ENCODE measurements around the gene ALOX15. TPM values are rescaled to one million over a fixed set of nuclear protein-coding genes. Genes with fewer than 3 reads are reported as not detected.

Gene ALOX15
- total RNA-seq, 1 experiment from 2014 or later: 0.38 TPM

DNA sequence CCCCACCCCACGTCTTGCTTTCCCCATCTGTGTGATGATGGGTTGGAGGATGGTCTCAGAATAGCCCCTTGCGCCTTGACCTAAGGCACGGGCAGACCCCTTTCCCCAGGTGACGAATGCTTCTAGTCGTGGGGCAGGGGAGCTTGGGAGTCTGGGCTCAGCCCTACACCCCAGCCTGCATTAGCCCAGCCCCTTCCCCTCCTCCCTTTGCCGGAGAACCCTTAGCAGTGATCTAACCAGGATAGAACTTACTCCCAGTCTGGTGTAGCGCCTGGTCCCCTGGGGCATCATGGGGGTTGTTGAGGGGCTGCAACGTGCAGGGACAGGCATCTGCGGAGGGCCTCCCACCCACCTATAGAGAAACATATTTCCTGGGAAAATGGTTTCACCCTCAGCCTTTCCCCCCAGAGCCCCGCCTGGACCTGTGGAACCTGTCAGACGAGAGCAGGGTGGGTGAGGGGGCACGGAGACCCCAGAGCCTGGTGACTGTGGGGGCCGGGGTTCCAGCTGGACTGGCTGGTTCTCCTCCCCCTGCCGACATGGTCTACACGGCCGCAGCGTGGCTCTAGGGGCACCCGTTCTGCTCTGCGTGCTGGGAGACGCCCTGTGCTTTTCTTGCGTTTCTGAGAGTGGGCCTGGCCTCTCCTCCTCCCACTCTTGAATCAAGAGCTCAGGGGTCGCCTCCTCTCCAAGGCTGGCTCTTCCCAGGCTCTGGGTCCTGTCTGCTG lies 52.4 kb downstream of the ALOX15 start:
- intact Hi-C loops (cut with micrococcal nuclease; ENCODE audit: unreplicated experiment): no loop called here
- no peak overlapping the region for H3K4me3 Mint-ChIP-seq (ENCODE audit: low read depth, unreplicated experiment)
- no peaks in the 10 kb centered on the region for H3K36me3 Mint-ChIP-seq (ENCODE audit: insufficient read depth, unreplicated experiment)
- H3K9me3 Mint-ChIP-seq (ENCODE audit: low read depth, unreplicated experiment): no peaks in the 10 kb centered on the region
- TF ChIP-seq, protein P1, sequence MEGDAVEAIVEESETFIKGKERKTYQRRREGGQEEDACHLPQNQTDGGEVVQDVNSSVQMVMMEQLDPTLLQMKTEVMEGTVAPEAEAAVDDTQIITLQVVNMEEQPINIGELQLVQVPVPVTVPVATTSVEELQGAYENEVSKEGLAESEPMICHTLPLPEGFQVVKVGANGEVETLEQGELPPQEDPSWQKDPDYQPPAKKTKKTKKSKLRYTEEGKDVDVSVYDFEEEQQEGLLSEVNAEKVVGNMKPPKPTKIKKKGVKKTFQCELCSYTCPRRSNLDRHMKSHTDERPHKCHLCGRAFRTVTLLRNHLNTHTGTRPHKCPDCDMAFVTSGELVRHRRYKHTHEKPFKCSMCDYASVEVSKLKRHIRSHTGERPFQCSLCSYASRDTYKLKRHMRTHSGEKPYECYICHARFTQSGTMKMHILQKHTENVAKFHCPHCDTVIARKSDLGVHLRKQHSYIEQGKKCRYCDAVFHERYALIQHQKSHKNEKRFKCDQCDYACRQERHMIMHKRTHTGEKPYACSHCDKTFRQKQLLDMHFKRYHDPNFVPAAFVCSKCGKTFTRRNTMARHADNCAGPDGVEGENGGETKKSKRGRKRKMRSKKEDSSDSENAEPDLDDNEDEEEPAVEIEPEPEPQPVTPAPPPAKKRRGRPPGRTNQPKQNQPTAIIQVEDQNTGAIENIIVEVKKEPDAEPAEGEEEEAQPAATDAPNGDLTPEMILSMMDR (IDR thresholded peaks at IDR 0.05; ENCODE audit: unreplicated experiment): no peak
- H3K27me3 Mint-ChIP-seq (ENCODE audit: unreplicated experiment): peaks cover 86% of the 10 kb centered on the region
- DNase-seq: no peak
- BruUV-seq (replicated peaks): no TSS peak
- peaks cover 8% of the 10 kb centered on the region for H3K4me1 Mint-ChIP-seq (ENCODE audit: low read depth, unreplicated experiment)
- no peak overlapping the region for H3K27ac Mint-ChIP-seq (ENCODE audit: unreplicated experiment)
- CTCF ChIA-PET: no interaction called here

DNA sequence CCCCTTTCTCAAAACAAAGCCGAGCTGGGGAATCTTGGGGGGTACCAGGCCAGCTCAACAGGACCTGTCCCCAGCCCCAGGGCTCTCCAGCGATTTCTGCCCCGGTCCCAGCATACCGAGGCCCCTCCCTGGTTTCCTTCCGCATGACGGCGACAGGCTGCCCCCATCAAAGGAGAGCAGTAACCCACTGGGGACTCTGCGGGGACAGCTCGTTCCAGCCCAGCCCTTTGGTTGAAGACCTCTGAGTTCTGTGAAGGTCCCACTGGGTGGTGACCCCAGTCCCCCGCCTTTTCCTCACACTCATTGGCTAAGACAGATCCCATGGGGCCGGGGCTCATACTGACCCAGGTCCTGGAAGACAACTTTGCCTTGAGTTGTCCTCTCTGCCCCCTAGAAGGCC lies 53.1 kb downstream of the ALOX15 start:
- CTCF ChIA-PET: no interaction called here
- Mint-ChIP-seq H3K9me3 (ENCODE audit: low read depth, unreplicated experiment) (no peaks in the 10 kb centered on the region), H3K27ac (ENCODE audit: unreplicated experiment) (no peak overlapping the region), H3K4me3 (ENCODE audit: low read depth, unreplicated experiment) (no peak overlapping the region), H3K27me3 (ENCODE audit: unreplicated experiment) (peaks cover 93% of the 10 kb centered on the region), H3K4me1 (ENCODE audit: low read depth, unreplicated experiment) (peaks cover 8% of the 10 kb centered on the region), H3K36me3 (ENCODE audit: insufficient read depth, unreplicated experiment) (no peaks in the 10 kb centered on the region)
- BruUV-seq (replicated peaks): no TSS peak
- no peak for DNase-seq
- intact Hi-C loops (cut with micrococcal nuclease; ENCODE audit: unreplicated experiment): no loop called here
- TF ChIP-seq, protein P1 (IDR thresholded peaks at IDR 0.05; ENCODE audit: unreplicated experiment): no peak

DNA sequence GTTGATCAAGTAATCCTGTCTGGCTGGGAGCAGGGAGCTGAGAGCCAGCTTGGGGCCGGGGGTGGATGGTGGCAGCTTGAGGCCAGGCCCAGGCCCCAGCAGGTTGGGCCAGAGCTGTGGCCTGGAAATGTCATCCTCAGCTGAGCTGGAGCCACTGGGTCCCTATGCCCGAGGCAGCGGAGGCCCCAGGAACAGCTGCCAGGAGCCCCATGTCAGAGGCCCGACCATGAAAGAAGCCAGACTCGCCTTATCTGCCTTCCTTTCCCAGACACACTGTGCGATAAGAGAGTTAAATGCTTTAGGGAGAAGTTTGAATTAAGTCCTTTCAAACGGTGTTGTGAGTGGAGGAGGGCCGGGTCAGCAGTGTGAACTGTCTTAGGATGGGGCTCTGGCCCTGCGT lies 53.7 kb downstream of the ALOX15 start:
- peaks cover 96% of the 10 kb centered on the region for H3K27me3 Mint-ChIP-seq (ENCODE audit: unreplicated experiment)
- TF ChIP-seq, protein P1 (IDR thresholded peaks at IDR 0.05; ENCODE audit: unreplicated experiment): no peak
- intact Hi-C loops (cut with micrococcal nuclease; ENCODE audit: unreplicated experiment): no loop called here
- peaks cover 8% of the 10 kb centered on the region for H3K4me1 Mint-ChIP-seq (ENCODE audit: low read depth, unreplicated experiment)
- BruUV-seq (replicated peaks): no TSS peak
- no peak overlapping the region for H3K27ac Mint-ChIP-seq (ENCODE audit: unreplicated experiment)
- H3K36me3 Mint-ChIP-seq (ENCODE audit: insufficient read depth, unreplicated experiment): no peaks in the 10 kb centered on the region
- H3K9me3 Mint-ChIP-seq (ENCODE audit: low read depth, unreplicated experiment): no peaks in the 10 kb centered on the region
- H3K4me3 Mint-ChIP-seq (ENCODE audit: low read depth, unreplicated experiment): no peak overlapping the region
- DNase-seq: no peak
- CTCF ChIA-PET: no interaction called here

DNA sequence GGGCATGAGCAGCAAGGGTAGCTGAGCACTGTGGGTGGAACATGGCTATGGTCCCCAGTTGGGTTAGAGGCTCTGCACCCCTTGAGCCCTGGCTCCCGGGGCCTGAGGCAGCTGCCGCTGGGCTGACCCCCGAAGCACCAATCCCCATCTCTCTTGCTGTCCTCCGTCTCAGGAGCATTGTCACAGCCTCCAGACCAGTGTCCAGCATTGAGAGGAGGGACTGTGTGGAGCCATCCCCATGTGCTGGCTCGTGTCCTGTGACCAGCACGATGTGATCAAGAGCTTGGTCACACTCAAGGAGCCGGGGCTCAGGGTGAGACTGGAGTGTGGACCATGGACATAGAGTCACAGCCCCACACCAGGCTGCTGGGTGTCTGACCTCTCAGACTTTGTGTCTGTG lies 54.3 kb downstream of the ALOX15 start:
- no TSS peak for BruUV-seq (replicated peaks)
- H3K4me1 Mint-ChIP-seq (ENCODE audit: low read depth, unreplicated experiment): peaks cover 8% of the 10 kb centered on the region
- TF ChIP-seq, protein P1 (IDR thresholded peaks at IDR 0.05; ENCODE audit: unreplicated experiment): no peak
- no peak for DNase-seq
- H3K4me3 Mint-ChIP-seq (ENCODE audit: low read depth, unreplicated experiment): no peak overlapping the region
- no peak overlapping the region for H3K27ac Mint-ChIP-seq (ENCODE audit: unreplicated experiment)
- intact Hi-C loops (cut with micrococcal nuclease; ENCODE audit: unreplicated experiment): no loop called here
- CTCF ChIA-PET: no interaction called here
- H3K36me3 Mint-ChIP-seq (ENCODE audit: insufficient read depth, unreplicated experiment): no peaks in the 10 kb centered on the region
- no peaks in the 10 kb centered on the region for H3K9me3 Mint-ChIP-seq (ENCODE audit: low read depth, unreplicated experiment)
- H3K27me3 Mint-ChIP-seq (ENCODE audit: unreplicated experiment): peaks cover 96% of the 10 kb centered on the region
